Parathyroid adenoma (tissue), 2 donors: ENCODE measurements around the gene ENOX2.

Experiments used
- H2AFZ ChIP-seq: fragments of 300-600 bp; sonication (generic); one replicate; pipeline ENCODE4 v1.7.0; 2017; ENCODE audit warnings: antibody characterized with exemption, mild to moderate bottlenecking
- H3K27ac ChIP-seq: fragments of 300-600 bp; sonication (generic); one replicate; pipeline ENCODE4 v1.7.0; 2017
- H3K27me3 ChIP-seq: fragments of 300-600 bp; sonication (generic); one replicate; pipeline ENCODE4 v1.7.0; 2017; ENCODE audit warnings: low read length; ENCODE audit not compliant: control insufficient read depth, insufficient read depth
- H3K36me3 ChIP-seq: fragments of 300-600 bp; sonication (generic); one replicate; pipeline ENCODE4 v1.7.0; 2017; ENCODE audit warnings: low read length; ENCODE audit not compliant: control insufficient read depth, insufficient read depth
- H3K4me1 ChIP-seq: fragments of 300-600 bp; sonication (generic); one replicate; pipeline ENCODE4 v1.7.0; 2017; ENCODE audit warnings: control low read depth
- H3K4me2 ChIP-seq: fragments of 300-600 bp; sonication (generic); one replicate; pipeline ENCODE4 v1.7.0; 2017; ENCODE audit warnings: low read length
- H3K4me3 ChIP-seq: fragments of 300-600 bp; sonication (generic); one replicate; pipeline ENCODE4 v1.7.0; 2017; ENCODE audit warnings: low read depth, low read length
- H3K79me2 ChIP-seq: fragments of 300-600 bp; sonication (generic); one replicate; pipeline ENCODE4 v1.7.0; 2017; ENCODE audit warnings: control low read depth
- H3K9ac ChIP-seq: fragments of 300-600 bp; sonication (generic); one replicate; pipeline ENCODE4 v1.7.0; 2017; ENCODE audit warnings: mild to moderate bottlenecking
- H3K9me3 ChIP-seq: fragments of 300-600 bp; sonication (generic); one replicate; pipeline ENCODE4 v1.7.0; 2017; ENCODE audit warnings: low read length; ENCODE audit not compliant: control insufficient read depth
- CTCF ChIP-seq: fragments of 300-600 bp; sonication (generic); IDR thresholded peaks from one replicate; pipeline ENCODE4 v1.7.0; 2017; ENCODE audit warnings: antibody characterized with exemption, mild to moderate bottlenecking
- donor health status: primary hyperparathyroidism.

ENOX2 gene

GRCh38 chrX:130788786-130789581 is 114.0 kb downstream of the ENOX2 start:
- no peak overlapping the region for H3K4me2 ChIP-seq
- no peak overlapping the region for H3K9ac ChIP-seq
- no peaks in the 10 kb centered on the region for H3K79me2 ChIP-seq
- no peak overlapping the region for H2AFZ ChIP-seq
- no peaks in the 10 kb centered on the region for H3K4me1 ChIP-seq
- no peak overlapping the region for H3K4me3 ChIP-seq
- H3K9me3 ChIP-seq, result no peaks in the 10 kb centered on the region
- TF ChIP-seq CTCF, result no peak
- no peaks in the 10 kb centered on the region for H3K36me3 ChIP-seq
- H3K27ac ChIP-seq, result no peak overlapping the region
- no peaks in the 10 kb centered on the region for H3K27me3 ChIP-seq

- Histone ChIP-seq H3K4me2 (no peak overlapping the region), H3K9ac (no peak overlapping the region), H3K4me3 (no peak overlapping the region), H3K4me1 (no peaks in the 10 kb centered on the region), H3K27ac (no peak overlapping the region), H3K9me3 (no peaks in the 10 kb centered on the region), H3K27me3 (no peaks in the 10 kb centered on the region), H2AFZ (no peak overlapping the region), H3K79me2 (no peaks in the 10 kb centered on the region), H3K36me3 (no peaks in the 10 kb centered on the region)
- TF ChIP-seq CTCF, result no peak
Observed at GRCh38 chrX:130786030-130786429, 117.0 kb downstream of the ENOX2 start.

GRCh38 chrX:130778773-130779172 is 124.2 kb downstream of the ENOX2 start:
- no peak overlapping the region for H3K4me3 ChIP-seq
- H2AFZ ChIP-seq, result no peak overlapping the region

GRCh38 chrX:130775849-130776248 is 127.2 kb downstream of the ENOX2 start:
- no peak for TF ChIP-seq CTCF
- no peak overlapping the region for H3K9ac ChIP-seq
- H3K36me3 ChIP-seq, result no peaks in the 10 kb centered on the region
- no peaks in the 10 kb centered on the region for H3K9me3 ChIP-seq
- H3K27me3 ChIP-seq, result no peaks in the 10 kb centered on the region
- H2AFZ ChIP-seq, result no peak overlapping the region
- no peak overlapping the region for H3K27ac ChIP-seq
- H3K4me2 ChIP-seq, result no peak overlapping the region
- no peaks in the 10 kb centered on the region for H3K4me1 ChIP-seq
- no peak overlapping the region for H3K4me3 ChIP-seq
- no peaks in the 10 kb centered on the region for H3K79me2 ChIP-seq

More at GRCh38 chrX:130778773-130779172, 124.2 kb downstream of the ENOX2 start:
- Histone ChIP-seq H3K27ac (no peak overlapping the region), H3K9me3 (no peaks in the 10 kb centered on the region), H3K9ac (no peak overlapping the region), H3K4me1 (no peaks in the 10 kb centered on the region), H3K79me2 (no peaks in the 10 kb centered on the region), H3K27me3 (no peaks in the 10 kb centered on the region), H3K4me2 (no peak overlapping the region), H3K36me3 (no peaks in the 10 kb centered on the region)
- TF ChIP-seq CTCF, result no peak

GRCh38 chrX:130772776-130773143 is 130.2 kb downstream of the ENOX2 start:
- H2AFZ ChIP-seq, result no peak overlapping the region

More at GRCh38 chrX:130772776-130773143, 130.2 kb downstream of the ENOX2 start:
- H3K27me3 ChIP-seq, result no peaks in the 10 kb centered on the region
- H3K36me3 ChIP-seq, result no peaks in the 10 kb centered on the region
- H3K9ac ChIP-seq, result no peak overlapping the region
- H3K9me3 ChIP-seq, result no peaks in the 10 kb centered on the region
- H3K4me3 ChIP-seq, result no peak overlapping the region
- TF ChIP-seq CTCF, result no peak
- no peaks in the 10 kb centered on the region for H3K4me1 ChIP-seq
- no peak overlapping the region for H3K4me2 ChIP-seq
- H3K27ac ChIP-seq, result no peak overlapping the region
- no peaks in the 10 kb centered on the region for H3K79me2 ChIP-seq
